ENCODE measurements around the gene FAM9C.
"Not testable (repeated sequence)": the region's sequence is repeated elsewhere in the genome, so short reads cannot be mapped to it uniquely, and the experiment has no call there.

The FAM9C gene

GRCh38 chrX:13044441-13044840, at the start of gene FAM9C:
FAM9C (minus strand) TSS chrX:13044620; CDS start chrX:13043789, 831 bp downstream.
- no peak for DNase-seq (ENCODE audit: low spot score)

- DNase-seq (ENCODE audit: low spot score): no peak
These were observed 49.2 kb upstream of the FAM9C start for GRCh38 chrX:13093529-13094140.

GRCh38 chrX:13092455-13092941, 48.1 kb upstream of the FAM9C start:
- peak; percentile 51 for DNase-seq (ENCODE audit: low spot score)

- DNase-seq (ENCODE audit: low spot score): peak; percentile 13
These were observed 46.8 kb upstream of the FAM9C start for GRCh38 chrX:13091111-13091765.

GRCh38 chrX:13090339-13091110, 46.1 kb upstream of the FAM9C start:
- peak; percentile 9 for DNase-seq (ENCODE audit: low spot score)

- no peak for DNase-seq (ENCODE audit: low spot score)
These were observed 45.6 kb upstream of the FAM9C start for GRCh38 chrX:13090027-13090338.

GRCh38 chrX:13088156-13088487, 43.7 kb upstream of the FAM9C start:
- DNase-seq (ENCODE audit: low spot score): no peak

- DNase-seq (ENCODE audit: low spot score): no peak
These were observed 43.1 kb upstream of the FAM9C start for GRCh38 chrX:13087322-13088155.

GRCh38 chrX:13086793-13087321, 42.4 kb upstream of the FAM9C start:
- not testable (repeated sequence) for DNase-seq (ENCODE audit: low spot score)

- DNase-seq (ENCODE audit: low spot score): no peak
These were observed 41.7 kb upstream of the FAM9C start for GRCh38 chrX:13086076-13086475.

GRCh38 chrX:13085526-13085925, 41.1 kb upstream of the FAM9C start:
- no peak for DNase-seq (ENCODE audit: low spot score)

GRCh38 chrX:13084611-13085010, 40.2 kb upstream of the FAM9C start:
- DNase-seq (ENCODE audit: low spot score): no peak

GRCh38 chrX:13083755-13084326, 39.4 kb upstream of the FAM9C start:
- DNase-seq (ENCODE audit: low spot score): not testable (repeated sequence)

GRCh38 chrX:13082206-13083065, 38.0 kb upstream of the FAM9C start:
- DNase-seq (ENCODE audit: low spot score): no peak

GRCh38 chrX:13081395-13082205, 37.2 kb upstream of the FAM9C start:
- no peak for DNase-seq (ENCODE audit: low spot score)

- DNase-seq (ENCODE audit: low spot score): no peak
These were observed 35.8 kb upstream of the FAM9C start for GRCh38 chrX:13080128-13080795.

- peak; percentile 21 for DNase-seq (ENCODE audit: low spot score)
These were observed 34.5 kb upstream of the FAM9C start for GRCh38 chrX:13078739-13079444.

- DNase-seq (ENCODE audit: low spot score): no peak
These were observed 32.7 kb upstream of the FAM9C start for GRCh38 chrX:13077168-13077567.

All from Ammon's horn (tissue), 1 donor.